ENCODE results near the gene SNX32. TPM values are rescaled to one million over a fixed set of nuclear protein-coding genes. Genes with fewer than 3 reads are reported as not detected.
"Not testable (repeated sequence)": the region's sequence is repeated elsewhere in the genome, so short reads cannot be mapped to it uniquely, and the experiment has no call there.

The SNX32 gene
- polyA plus RNA-seq, 12 donors, result 0.84 to 3.2 (median 1.2) TPM; not detected in 2

GRCh38 chr11:65822776-65823528 is 10.8 kb upstream of the SNX32 start:
- no peak for DNase-seq

- no peak for DNase-seq
These were observed 6.6 kb upstream of the SNX32 start for GRCh38 chr11:65826984-65827735.

GRCh38 chr11:65829459-65829858 is 4.3 kb upstream of the SNX32 start:
- DNase-seq, result no peak

- not testable (repeated sequence) for DNase-seq
These were observed 1.5 kb upstream of the SNX32 start for GRCh38 chr11:65832231-65832630.

- DNase-seq, result no peak
These were observed 439 bp downstream of the SNX32 start for GRCh38 chr11:65834202-65834601.

GRCh38 chr11:65842144-65842543 is 8.4 kb downstream of the SNX32 start:
- no peak for DNase-seq

GRCh38 chr11:65843811-65844210 is 10.0 kb downstream of the SNX32 start:
- DNase-seq, result no peak

GRCh38 chr11:65844231-65844872 is 10.6 kb downstream of the SNX32 start:
- DNase-seq, result no peak

- no peak for DNase-seq
These were observed 14.0 kb downstream of the SNX32 start for GRCh38 chr11:65847746-65848145.

- not testable (repeated sequence) for DNase-seq
These were observed 14.9 kb downstream of the SNX32 start for GRCh38 chr11:65848693-65849092.

GRCh38 chr11:65849366-65849765 is 15.6 kb downstream of the SNX32 start:
- DNase-seq, result no peak

- no peak for DNase-seq
These were observed 16.0 kb downstream of the SNX32 start for GRCh38 chr11:65849771-65850216.

GRCh38 chr11:65850217-65851082 is 16.7 kb downstream of the SNX32 start:
- DNase-seq, result no peak

GRCh38 chr11:65851083-65851579 is 17.4 kb downstream of the SNX32 start:
- no peak for DNase-seq

GRCh38 chr11:65851811-65852507 is 18.2 kb downstream of the SNX32 start:
- DNase-seq, result no peak

- DNase-seq, result no peak
These were observed 18.9 kb downstream of the SNX32 start for GRCh38 chr11:65852508-65853245.

- DNase-seq, result no peak
These were observed 19.6 kb downstream of the SNX32 start for GRCh38 chr11:65853246-65853979.

GRCh38 chr11:65854161-65854592 is 20.4 kb downstream of the SNX32 start:
- no peak for DNase-seq

Measured in muscle of arm (tissue), 12 donors.